Stimulated activated naive CD8-positive, alpha-beta T cell treated with anti-CD3 and anti-CD28 coated beads, Interleukin-15, Interleukin-2, amounts not matched to agents 100 ng/mL and 50 ng/mL, for 24 hours (primary cell): Measurements from ENCODE around the gene PNPLA1.

Experiments used
- H3K27ac Mint-ChIP-seq: one replicate; pipeline ENCODE4 v1.8.0; 2021; ENCODE audit warnings: mild to moderate bottlenecking, mixed read lengths
- H3K27me3 Mint-ChIP-seq: one replicate; pipeline ENCODE4 v1.8.0; 2021; ENCODE audit warnings: mixed read lengths
- H3K36me3 Mint-ChIP-seq: one replicate; pipeline ENCODE4 v1.8.0; 2021; ENCODE audit warnings: low read depth, mixed read lengths
- H3K4me1 Mint-ChIP-seq: one replicate; pipeline ENCODE4 v1.8.0; 2021; ENCODE audit warnings: low read depth, mixed read lengths
- H3K4me3 Mint-ChIP-seq: one replicate; pipeline ENCODE4 v1.8.0; 2021; ENCODE audit warnings: mild to moderate bottlenecking, mixed read lengths
- H3K9me3 Mint-ChIP-seq: one replicate; pipeline ENCODE4 v1.8.0; 2021; ENCODE audit warnings: mixed read lengths

Gene PNPLA1

DNA sequence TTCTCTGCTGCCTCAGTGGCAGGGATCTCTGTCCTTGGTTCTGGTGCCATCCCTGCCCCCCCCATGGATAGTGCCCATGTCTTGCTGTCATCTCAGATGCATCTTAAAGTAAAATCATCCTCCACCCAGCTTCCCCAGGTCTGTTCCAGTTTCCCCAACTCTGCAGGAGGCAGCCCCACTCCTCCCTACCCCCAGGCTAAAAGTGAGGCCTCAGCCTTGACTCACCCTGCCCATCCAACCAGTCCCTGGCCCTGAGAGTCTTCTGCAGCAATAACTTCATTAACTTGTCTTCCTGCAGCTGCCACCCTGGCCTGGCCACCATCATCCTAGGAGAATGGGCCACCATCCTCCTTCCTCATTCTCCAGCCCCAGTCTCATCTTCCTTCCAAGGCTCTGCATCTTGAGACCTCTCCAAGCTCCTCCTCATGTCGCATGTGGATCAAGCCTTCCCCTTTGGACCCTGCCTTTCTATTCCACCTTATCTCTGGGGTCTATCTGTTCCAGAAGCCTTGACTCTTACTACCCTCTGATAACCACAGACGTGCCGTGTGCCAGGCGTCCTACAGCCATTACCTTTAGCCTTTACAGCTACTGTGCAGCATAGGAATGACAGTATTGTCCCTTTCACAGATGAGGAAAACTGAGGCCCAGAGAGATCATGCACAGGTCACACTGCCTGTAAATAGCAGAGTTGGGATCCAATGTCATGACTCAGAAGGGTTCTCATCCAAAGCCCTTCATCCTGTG lies 2.0 kb upstream of the PNPLA1 start:
- no peak overlapping the region for H3K27ac Mint-ChIP-seq
- H3K36me3 Mint-ChIP-seq, result no peaks in the 10 kb centered on the region
- H3K9me3 Mint-ChIP-seq, result peaks cover 6% of the 10 kb centered on the region
- no peak overlapping the region for H3K4me3 Mint-ChIP-seq
- H3K27me3 Mint-ChIP-seq, result peaks cover 8% of the 10 kb centered on the region
- no peaks in the 10 kb centered on the region for H3K4me1 Mint-ChIP-seq

- Mint-ChIP-seq H3K4me3 (no peak overlapping the region), H3K36me3 (no peaks in the 10 kb centered on the region), H3K4me1 (no peaks in the 10 kb centered on the region), H3K27me3 (peaks cover 10% of the 10 kb centered on the region), H3K27ac (no peak overlapping the region), H3K9me3 (peaks cover 6% of the 10 kb centered on the region)
These were observed 1.2 kb upstream of the PNPLA1 start for GRCh38 chr6:36268478-36269275.

GRCh38 chr6:36272234-36272633 lies 2.4 kb downstream of the PNPLA1 start:
- Mint-ChIP-seq H3K27ac (no peak overlapping the region), H3K9me3 (no peaks in the 10 kb centered on the region), H3K27me3 (peaks cover 22% of the 10 kb centered on the region), H3K36me3 (no peaks in the 10 kb centered on the region), H3K4me3 (no peak overlapping the region), H3K4me1 (no peaks in the 10 kb centered on the region)

DNA sequence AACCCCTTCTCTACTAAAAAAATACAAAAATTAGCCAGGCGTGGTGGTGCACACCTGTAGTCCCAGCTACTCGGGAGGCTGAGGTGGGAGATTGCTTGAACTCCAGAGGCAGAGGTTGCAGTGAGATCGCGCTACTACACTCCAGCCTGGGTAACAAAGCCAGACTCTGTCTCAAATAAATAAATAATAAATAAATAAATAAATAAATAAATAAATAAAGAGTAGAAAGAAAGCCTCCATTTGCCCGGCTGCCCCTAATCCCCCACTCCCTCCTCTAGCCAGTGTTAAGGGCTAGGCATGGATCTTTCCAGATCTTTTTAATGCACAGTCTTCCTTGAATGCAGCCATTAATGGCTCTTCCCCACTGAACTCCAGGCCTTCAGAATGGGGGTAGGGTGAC lies 3.2 kb downstream of the PNPLA1 start:
- Mint-ChIP-seq H3K27me3 (peaks cover 22% of the 10 kb centered on the region), H3K4me1 (no peaks in the 10 kb centered on the region), H3K27ac (no peak overlapping the region), H3K9me3 (no peaks in the 10 kb centered on the region), H3K36me3 (no peaks in the 10 kb centered on the region), H3K4me3 (no peak overlapping the region)

DNA sequence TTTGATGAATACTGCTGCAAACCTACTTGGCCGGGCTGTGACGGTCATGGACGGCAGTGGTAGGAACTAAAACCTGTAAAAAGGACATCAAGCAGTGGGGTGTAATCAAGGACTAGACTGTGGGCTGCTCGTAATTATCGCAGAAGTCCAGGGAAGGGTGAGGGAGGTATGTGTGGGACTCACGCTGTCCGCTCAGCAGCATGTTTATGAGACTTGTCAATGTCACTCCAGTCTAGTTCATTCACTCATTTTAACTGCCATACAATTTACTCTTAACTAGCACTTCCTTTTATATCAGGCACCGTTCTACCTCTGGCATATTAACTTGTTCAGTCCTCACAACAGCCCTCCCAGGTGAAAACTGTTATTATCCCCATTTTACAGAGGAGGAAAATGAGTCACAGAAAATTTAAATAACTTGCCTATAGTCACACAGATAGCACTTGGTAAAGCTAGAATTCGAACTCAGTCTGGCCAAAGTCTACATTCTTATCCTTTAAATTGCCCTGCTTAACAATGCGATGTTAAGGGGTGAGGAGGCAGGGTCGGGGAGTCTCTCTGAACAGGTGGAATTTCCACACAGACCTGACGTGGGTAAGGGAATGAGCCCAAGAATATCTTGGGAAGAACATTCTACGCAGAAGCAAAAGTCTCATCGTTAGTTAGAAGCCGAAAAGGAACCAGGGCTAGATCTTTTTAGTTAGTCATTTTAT lies 4.1 kb downstream of the PNPLA1 start:
- H3K27me3 Mint-ChIP-seq, result peaks cover 22% of the 10 kb centered on the region
- H3K27ac Mint-ChIP-seq, result no peak overlapping the region
- H3K9me3 Mint-ChIP-seq, result no peaks in the 10 kb centered on the region
- no peaks in the 10 kb centered on the region for H3K4me1 Mint-ChIP-seq
- H3K4me3 Mint-ChIP-seq, result no peak overlapping the region
- no peaks in the 10 kb centered on the region for H3K36me3 Mint-ChIP-seq

GRCh38 chr6:36276581-36277536 lies 7.0 kb downstream of the PNPLA1 start:
- Mint-ChIP-seq H3K36me3 (no peaks in the 10 kb centered on the region), H3K27me3 (peaks cover 27% of the 10 kb centered on the region), H3K27ac (no peak overlapping the region), H3K4me3 (no peak overlapping the region), H3K9me3 (no peaks in the 10 kb centered on the region), H3K4me1 (no peaks in the 10 kb centered on the region)

- Mint-ChIP-seq H3K4me1 (no peaks in the 10 kb centered on the region), H3K27me3 (peaks cover 27% of the 10 kb centered on the region), H3K27ac (no peak overlapping the region), H3K4me3 (no peak overlapping the region), H3K9me3 (no peaks in the 10 kb centered on the region), H3K36me3 (no peaks in the 10 kb centered on the region)
These were observed 8.1 kb downstream of the PNPLA1 start for GRCh38 chr6:36277946-36278470.

- Mint-ChIP-seq H3K9me3 (no peaks in the 10 kb centered on the region), H3K36me3 (no peaks in the 10 kb centered on the region), H3K4me3 (no peak overlapping the region), H3K27ac (no peak overlapping the region), H3K27me3 (peaks cover 37% of the 10 kb centered on the region), H3K4me1 (no peaks in the 10 kb centered on the region)
These were observed 10.6 kb downstream of the PNPLA1 start for GRCh38 chr6:36280467-36280866.

DNA sequence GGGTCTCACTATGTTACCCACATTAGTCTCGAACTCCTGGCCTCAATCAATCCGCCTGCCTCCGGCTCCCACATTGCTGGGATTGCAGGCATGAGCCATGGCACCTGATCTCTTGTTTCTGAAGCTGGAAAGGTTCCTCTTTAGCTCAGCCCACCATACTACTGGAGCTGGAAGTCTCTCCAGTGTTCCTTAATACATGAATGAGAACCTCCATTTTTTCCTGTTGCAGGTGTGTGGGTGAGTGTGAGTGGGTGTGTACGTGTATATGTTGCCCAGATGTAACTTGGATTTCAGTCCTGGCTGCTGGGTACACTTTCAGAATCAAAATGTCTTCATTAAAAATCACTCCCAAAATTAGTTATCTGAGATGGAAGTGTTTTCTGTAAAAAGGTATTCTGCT lies 11.1 kb downstream of the PNPLA1 start:
- no peaks in the 10 kb centered on the region for H3K36me3 Mint-ChIP-seq

DNA sequence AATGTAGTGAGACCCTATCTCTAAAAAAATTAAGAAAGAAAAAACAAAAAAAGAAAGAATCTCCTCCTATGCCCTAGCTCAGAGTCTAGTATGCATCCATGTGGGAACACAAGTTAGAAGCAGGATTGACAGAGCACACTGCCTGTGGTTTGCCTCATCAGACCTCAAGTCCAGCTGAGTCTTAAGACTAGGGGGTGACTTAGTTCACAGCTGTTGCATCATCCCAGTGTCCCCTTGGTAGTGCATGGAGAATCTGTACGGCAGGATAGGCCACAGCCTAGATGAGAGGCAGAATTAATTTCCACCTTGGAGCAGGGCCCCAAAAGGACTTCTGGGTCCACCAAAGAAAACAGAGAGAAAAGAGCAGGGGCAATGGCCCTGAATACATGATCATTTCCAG lies 13.7 kb downstream of the PNPLA1 start:
- Mint-ChIP-seq H3K27me3 (peaks cover 43% of the 10 kb centered on the region), H3K27ac (no peak overlapping the region), H3K4me1 (no peaks in the 10 kb centered on the region), H3K36me3 (no peaks in the 10 kb centered on the region), H3K4me3 (no peak overlapping the region), H3K9me3 (no peaks in the 10 kb centered on the region)

More for the DNA sequence above, 11.1 kb downstream of the PNPLA1 start:
- no peak overlapping the region for H3K27ac Mint-ChIP-seq
- no peaks in the 10 kb centered on the region for H3K4me1 Mint-ChIP-seq
- peaks cover 39% of the 10 kb centered on the region for H3K27me3 Mint-ChIP-seq
- no peak overlapping the region for H3K4me3 Mint-ChIP-seq
- no peaks in the 10 kb centered on the region for H3K9me3 Mint-ChIP-seq

DNA sequence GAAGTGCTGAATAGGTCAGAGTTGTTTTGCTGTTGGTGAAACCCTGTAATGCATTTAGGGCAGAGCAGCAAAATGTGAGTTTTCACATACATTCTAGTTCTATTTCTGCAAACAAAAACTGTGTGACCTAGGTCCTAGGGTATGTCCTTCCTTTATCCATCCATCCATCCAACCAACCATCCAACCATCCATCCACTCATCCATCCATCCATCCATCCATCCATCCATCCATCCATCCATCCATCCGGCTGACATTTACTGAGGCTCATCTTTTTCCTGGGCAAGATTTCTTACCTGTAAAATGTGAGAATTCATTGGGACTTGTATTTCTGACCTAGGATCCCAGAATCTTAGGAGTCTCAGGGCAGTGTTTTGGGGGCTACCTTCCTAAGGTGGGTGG lies 14.5 kb downstream of the PNPLA1 start:
- no peaks in the 10 kb centered on the region for H3K9me3 Mint-ChIP-seq
- H3K4me3 Mint-ChIP-seq, result no peak overlapping the region
- no peaks in the 10 kb centered on the region for H3K4me1 Mint-ChIP-seq
- H3K36me3 Mint-ChIP-seq, result no peaks in the 10 kb centered on the region
- no peak overlapping the region for H3K27ac Mint-ChIP-seq
- H3K27me3 Mint-ChIP-seq, result peaks cover 43% of the 10 kb centered on the region

DNA sequence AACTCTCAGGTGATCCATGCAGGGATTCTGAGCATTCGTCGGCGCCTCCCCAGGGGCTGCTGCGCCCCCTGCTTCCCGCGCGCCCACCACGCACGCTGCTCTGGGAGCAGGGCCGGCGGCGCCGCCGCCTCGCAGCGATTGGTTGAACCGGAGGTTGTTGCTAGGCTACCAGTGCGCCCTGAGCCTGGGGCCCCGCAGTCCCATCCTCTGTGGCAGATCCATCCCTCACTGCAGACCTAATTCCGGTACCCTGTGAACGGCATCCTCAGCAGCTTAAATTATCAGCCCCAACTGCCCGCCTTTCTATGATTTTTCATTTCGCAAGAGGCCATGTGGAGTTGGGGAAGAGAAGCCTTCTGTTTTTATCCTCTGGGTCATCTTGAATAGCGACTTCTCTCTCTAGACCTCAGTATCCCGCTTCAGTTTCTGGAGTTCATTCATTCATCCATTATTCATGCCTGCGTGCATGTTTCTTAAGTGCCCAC lies 15.4 kb downstream of the PNPLA1 start:
- no peak overlapping the region for H3K27ac Mint-ChIP-seq
- peaks cover 43% of the 10 kb centered on the region for H3K27me3 Mint-ChIP-seq
- no peaks in the 10 kb centered on the region for H3K9me3 Mint-ChIP-seq
- no peak overlapping the region for H3K4me3 Mint-ChIP-seq
- H3K4me1 Mint-ChIP-seq, result no peaks in the 10 kb centered on the region
- H3K36me3 Mint-ChIP-seq, result no peaks in the 10 kb centered on the region

DNA sequence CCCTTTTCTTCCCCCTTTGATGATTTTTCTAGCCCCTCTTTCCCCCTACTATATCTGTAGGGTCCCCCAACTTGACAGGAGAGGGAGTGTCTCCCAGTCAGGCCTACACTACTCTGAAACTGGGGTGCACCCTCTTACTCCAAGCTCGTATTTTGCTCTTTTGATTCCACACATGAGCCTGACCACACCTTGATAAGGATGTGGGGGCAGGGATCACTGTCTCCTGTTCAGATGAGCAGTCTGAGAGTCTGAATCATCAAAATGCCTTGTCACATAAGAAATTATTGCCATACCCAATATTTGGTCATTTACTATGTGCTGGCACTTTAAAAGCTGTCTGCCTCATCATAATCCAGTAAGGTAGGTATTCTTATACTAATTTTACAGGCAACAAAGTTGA lies 15.9 kb downstream of the PNPLA1 start:
- Mint-ChIP-seq H3K4me1 (no peaks in the 10 kb centered on the region), H3K36me3 (no peaks in the 10 kb centered on the region), H3K27me3 (peaks cover 43% of the 10 kb centered on the region), H3K27ac (no peak overlapping the region), H3K9me3 (no peaks in the 10 kb centered on the region), H3K4me3 (no peak overlapping the region)

DNA sequence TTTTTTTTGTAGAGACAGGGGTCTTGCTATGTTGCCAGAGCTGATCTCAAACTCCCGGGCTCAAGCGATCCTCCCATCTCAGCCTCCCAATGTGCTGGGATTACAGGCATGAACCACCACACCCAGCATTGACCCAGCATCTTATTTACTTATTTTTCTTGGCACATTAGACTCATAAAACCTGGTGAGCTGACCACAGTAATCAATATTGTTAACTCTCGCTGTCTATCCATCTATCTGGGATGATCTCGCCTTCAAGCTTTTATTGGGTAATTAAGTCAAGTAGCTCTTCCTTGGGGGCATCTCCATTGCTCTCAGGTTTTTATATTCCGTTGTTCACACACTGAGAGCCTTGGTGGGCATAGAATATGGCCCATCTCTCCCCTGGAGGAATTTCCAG lies 17.0 kb downstream of the PNPLA1 start:
- peaks cover 34% of the 10 kb centered on the region for H3K27me3 Mint-ChIP-seq
- H3K27ac Mint-ChIP-seq, result no peak overlapping the region
- no peaks in the 10 kb centered on the region for H3K4me1 Mint-ChIP-seq
- H3K9me3 Mint-ChIP-seq, result no peaks in the 10 kb centered on the region
- no peak overlapping the region for H3K4me3 Mint-ChIP-seq
- no peaks in the 10 kb centered on the region for H3K36me3 Mint-ChIP-seq
